IMR-90 (cell line): Measurements from ENCODE around the gene DDX24. TPM values are rescaled to one million over a fixed set of nuclear protein-coding genes. Genes with fewer than 3 reads are reported as not detected.

ENCODE experiments used
- ATAC-seq: fragments of 200-7000 bp; cut with Tn5 transposase; 2 replicates; pipeline ENCODE4 v1.9.1; 2020; ENCODE audit warnings: low read depth, mild to moderate bottlenecking, moderate library complexity
- BruUV-seq: library from RNA; stranded (reverse); fragments of 400-500 nt; replicated peaks from 2 replicates; lab custom pipeline; 2021; lab: Mats Ljungman, UMichigan
- CTCF ChIA-PET: fragments of 300-600 bp; formaldehyde crosslinking; extraction: SDS; loops from one replicate; lab custom pipeline; 2021; ENCODE audit warnings: antibody characterized with exemption; lab: Yijun Ruan, JAX
- POLR2A ChIA-PET: fragments of 300-600 bp; sonication (Branson Sonifier 250); formaldehyde crosslinking; loops from one replicate; lab custom pipeline; 2022; ENCODE audit warnings: antibody characterized with exemption; ENCODE audit not compliant: unreplicated experiment; lab: Charles Lee
- DNase-seq: peaks from one replicate; pipeline ENCODE4 v3.0.0; 2013
- H2AFZ ChIP-seq: replicated peaks from 2 replicates; pipeline ENCODE3; 2013; ENCODE audit warnings: low read length, mild to moderate bottlenecking; ENCODE audit not compliant: poor library complexity
- H2AK5ac ChIP-seq: 2 replicates; pipeline ENCODE4 v1.6.1; 2013; ENCODE audit warnings: low read depth, low read length, inconsistent platforms
- H2AK9ac ChIP-seq: replicated peaks from 2 replicates; pipeline ENCODE3; 2013; ENCODE audit warnings: mild to moderate bottlenecking, low read depth, low read length, moderate library complexity; ENCODE audit not compliant: poor library complexity
- H2BK120ac ChIP-seq: 2 replicates; pipeline ENCODE4 v1.6.1; 2013; ENCODE audit warnings: low read depth, low read length, inconsistent platforms
- H2BK15ac ChIP-seq: 3 replicates; pipeline ENCODE4 v1.6.1; 2013; ENCODE audit warnings: low read depth, low read length, inconsistent platforms
- H2BK20ac ChIP-seq: 2 replicates; pipeline ENCODE4 v1.6.1; 2013; ENCODE audit warnings: low read depth, mild to moderate bottlenecking, inconsistent platforms, low read length, moderate library complexity
- H2BK5ac ChIP-seq: 2 replicates; pipeline ENCODE4 v1.6.1; 2013; ENCODE audit warnings: mild to moderate bottlenecking, low read depth, low read length, inconsistent platforms; ENCODE audit not compliant: poor library complexity, severe bottlenecking
- H3K14ac ChIP-seq: replicated peaks from 2 replicates; pipeline ENCODE4 v1.6.1; 2013; ENCODE audit warnings: low read depth, low read length, inconsistent platforms
- H3K18ac ChIP-seq: 2 replicates; pipeline ENCODE4 v1.6.1; 2013; ENCODE audit warnings: low read depth, low read length, control low read depth
- H3K23ac ChIP-seq: 2 replicates; pipeline ENCODE4 v1.6.1; 2013; ENCODE audit warnings: low read depth, low read length, inconsistent platforms
- H3K27ac ChIP-seq: 2 replicates; pipeline ENCODE4 v1.5.1; 2013; ENCODE audit warnings: mild to moderate bottlenecking, control low read depth, low read length; ENCODE audit not compliant: insufficient read depth
- H3K27me3 ChIP-seq: 2 replicates; pipeline ENCODE4 v1.6.1; 2013; ENCODE audit warnings: low read length; ENCODE audit not compliant: control insufficient read depth, insufficient read depth
- H3K36me3 ChIP-seq: 2 replicates; pipeline ENCODE4 v1.6.1; 2013; ENCODE audit warnings: low read length, mixed read lengths; ENCODE audit not compliant: control insufficient read depth, insufficient read depth
- H3K4ac ChIP-seq: 2 replicates; pipeline ENCODE4 v1.6.1; 2013; ENCODE audit warnings: low read depth, low read length, inconsistent platforms
- H3K4me1 ChIP-seq: 2 replicates; pipeline ENCODE4 v1.6.1; 2013; ENCODE audit warnings: low read length, mixed read lengths; ENCODE audit not compliant: control insufficient read depth, insufficient read depth
- H3K4me2 ChIP-seq: 2 replicates; pipeline ENCODE4 v1.6.1; 2013; ENCODE audit warnings: low read depth, mild to moderate bottlenecking, control low read depth, low read length, moderate library complexity
- H3K4me3 ChIP-seq: 2 replicates; pipeline ENCODE4 v1.5.1; 2013; ENCODE audit warnings: low read depth, mild to moderate bottlenecking, control low read depth, low read length, moderate library complexity; ENCODE audit not compliant: insufficient read depth
- H3K56ac ChIP-seq: 2 replicates; pipeline ENCODE4 v1.6.1; 2013; ENCODE audit warnings: low read length, inconsistent platforms; ENCODE audit not compliant: insufficient read depth; ENCODE audit errors: extremely low read depth
- H3K79me1 ChIP-seq, 2 experiments: 2 replicates each; pipeline ENCODE4 v1.6.1; 2013; ENCODE audit warnings: low read length in 2 of 2, inconsistent platforms in 1 of 2, low read depth in 1 of 2
- H3K9ac ChIP-seq: 2 replicates; pipeline ENCODE4 v1.6.1; 2013; ENCODE audit warnings: low read depth, low read length, control low read depth
- H3K9me1 ChIP-seq: 2 replicates; pipeline ENCODE4 v1.6.1; 2013; ENCODE audit warnings: low read length, inconsistent platforms; ENCODE audit not compliant: insufficient read depth
- H3K9me3 ChIP-seq: 2 replicates; pipeline ENCODE4 v1.6.1; 2013; ENCODE audit warnings: low read length; ENCODE audit not compliant: control insufficient read depth, insufficient read depth
- H4K20me1 ChIP-seq: 2 replicates; pipeline ENCODE4 v1.6.1; 2013; ENCODE audit warnings: low read length, inconsistent platforms; ENCODE audit not compliant: insufficient read depth
- H4K5ac ChIP-seq: 2 replicates; pipeline ENCODE4 v1.6.1; 2013; ENCODE audit warnings: mild to moderate bottlenecking, low read depth, low read length, control low read depth
- H4K8ac ChIP-seq, 2 experiments: 2 replicates each; pipeline ENCODE4 v1.6.1; 2013; ENCODE audit warnings: low read depth in 2 of 2, low read length in 2 of 2, control low read depth in 1 of 2, inconsistent platforms in 1 of 2
- H4K91ac ChIP-seq: 2 replicates; pipeline ENCODE4 v1.6.1; 2013; ENCODE audit warnings: low read depth, low read length, inconsistent platforms; ENCODE audit not compliant: insufficient read depth
- BHLHE40 ChIP-seq: fragments of 150-350 bp; IDR thresholded peaks from 2 replicates; pipeline ENCODE4 v1.6.1; 2016; ENCODE audit warnings: mild to moderate bottlenecking, low read depth, low read length
- CEBPB ChIP-seq: IDR thresholded peaks from 2 replicates; pipeline ENCODE4 v1.6.1; 2012; ENCODE audit warnings: low read depth, low read length, improper control_type of control experiment
- CHD1 ChIP-seq: IDR thresholded peaks from 2 replicates; pipeline ENCODE4 v1.6.1; 2012; ENCODE audit warnings: low read depth, low read length, improper control_type of control experiment
- FOS ChIP-seq: fragments of 150-350 bp; IDR thresholded peaks from 2 replicates; pipeline ENCODE4 v1.6.1; 2016; ENCODE audit warnings: low read depth, low read length
- MAFK ChIP-seq: IDR thresholded peaks from 2 replicates; pipeline ENCODE4 v1.6.1; 2012; ENCODE audit warnings: low read depth, low read length, improper control_type of control experiment
- MAZ ChIP-seq: IDR thresholded peaks from 2 replicates; pipeline ENCODE4 v1.6.1; 2012; ENCODE audit warnings: low read depth, mild to moderate bottlenecking, low read length, improper control_type of control experiment, moderate library complexity, borderline replicate concordance
- MXI1 ChIP-seq: IDR thresholded peaks from 2 replicates; pipeline ENCODE4 v1.6.1; 2012; ENCODE audit warnings: low read depth, mild to moderate bottlenecking, low read length, moderate library complexity, borderline replicate concordance
- NFE2L2 ChIP-seq: fragments of 150-350 bp; IDR thresholded peaks from 2 replicates; pipeline ENCODE4 v1.6.1; 2016; ENCODE audit warnings: low read depth, mild to moderate bottlenecking, low read length
- POLR2A ChIP-seq: IDR thresholded peaks from 2 replicates; pipeline ENCODE4 v1.6.1; 2012; ENCODE audit warnings: mild to moderate bottlenecking, low read depth, low read length
- RAD21 ChIP-seq: IDR thresholded peaks from 2 replicates; pipeline ENCODE4 v1.6.1; 2012; ENCODE audit warnings: low read length, improper control_type of control experiment
- RCOR1 ChIP-seq: IDR thresholded peaks from 2 replicates; pipeline ENCODE4 v1.6.1; 2012; ENCODE audit warnings: mild to moderate bottlenecking, low read length, improper control_type of control experiment; ENCODE audit not compliant: insufficient replicate concordance
- RFX5 ChIP-seq: IDR thresholded peaks from 2 replicates; pipeline ENCODE4 v1.8.0; 2012; ENCODE audit warnings: low read depth, mild to moderate bottlenecking, low read length, moderate library complexity
- SMC3 ChIP-seq: fragments of 150-350 bp; IDR thresholded peaks from 2 replicates; pipeline ENCODE4 v1.6.1; 2016; ENCODE audit warnings: low read depth, mild to moderate bottlenecking, antibody characterized with exemption, low read length, moderate library complexity
- WGBS, 2 experiments: methylation state at CpG; one replicate each; pipeline versions ENCODE4 v1.1.5 to v1.1.7; 2013; ENCODE audit warnings: missing lambda C conversion rate in 2 of 2; ENCODE audit not compliant: insufficient read length in 1 of 2; ENCODE audit errors: extremely low coverage in 2 of 2; 5-methylcytosine and 5-hydroxymethylcytosine counted together
- dilution Hi-C: fragments of 300-500 bp; cut with HindIII; formaldehyde crosslinking; loops from one replicate; pipeline ENCODE4 v1.14.3; 2018; ENCODE audit warnings: low sequenced_read_pairs; ENCODE audit not compliant: unreplicated experiment
- in situ Hi-C: fragments of 300-500 bp; cut with MboI; formaldehyde crosslinking; loops from 3 replicates; pipeline ENCODE4 v1.14.3; 2019; ENCODE audit warnings: low sequenced_read_pairs, inconsistent platforms, mixed read lengths
- intact Hi-C: fragments of 100-400 bp; cut with micrococcal nuclease; formaldehyde crosslinking; loops from 2 replicates; pipeline ENCODE4 v1.10.0; 2022
- polyA plus RNA-seq, 3 experiments: library from polyadenylated mRNA; depleted of rRNA; stranded (reverse); fragments of >200 nt; gene quantifications; 2 replicates each; pipeline ENCODE4 v1.2.3, GENCODE V29; 2012; ENCODE audit warnings: low replicate concordance in 1 of 3
- total RNA-seq: library from RNA; depleted of rRNA; stranded (reverse); fragments of >200 nt; gene quantifications from 2 replicates; pipeline ENCODE4 v1.2.3, GENCODE V29; 2012
- TF ChIP-seq, protein P1 (sequence below): fragments of 150-350 bp; IDR thresholded peaks from 2 replicates; pipeline ENCODE4 v1.6.1; 2017; ENCODE audit warnings: mild to moderate bottlenecking, antibody characterized with exemption, low read length, low read depth
- TF ChIP-seq, protein P2 (sequence below): conservative IDR thresholded peaks from 2 replicates; pipeline ENCODE4 v1.5.1; 2012; ENCODE audit warnings: mild to moderate bottlenecking, low read depth, low read length, improper control_type of control experiment

DDX24 gene
- total and polyA plus RNA-seq, 2 of the 4 experiments (the other 2 are of a cell fraction), result 134 to 155 TPM

DNA sequence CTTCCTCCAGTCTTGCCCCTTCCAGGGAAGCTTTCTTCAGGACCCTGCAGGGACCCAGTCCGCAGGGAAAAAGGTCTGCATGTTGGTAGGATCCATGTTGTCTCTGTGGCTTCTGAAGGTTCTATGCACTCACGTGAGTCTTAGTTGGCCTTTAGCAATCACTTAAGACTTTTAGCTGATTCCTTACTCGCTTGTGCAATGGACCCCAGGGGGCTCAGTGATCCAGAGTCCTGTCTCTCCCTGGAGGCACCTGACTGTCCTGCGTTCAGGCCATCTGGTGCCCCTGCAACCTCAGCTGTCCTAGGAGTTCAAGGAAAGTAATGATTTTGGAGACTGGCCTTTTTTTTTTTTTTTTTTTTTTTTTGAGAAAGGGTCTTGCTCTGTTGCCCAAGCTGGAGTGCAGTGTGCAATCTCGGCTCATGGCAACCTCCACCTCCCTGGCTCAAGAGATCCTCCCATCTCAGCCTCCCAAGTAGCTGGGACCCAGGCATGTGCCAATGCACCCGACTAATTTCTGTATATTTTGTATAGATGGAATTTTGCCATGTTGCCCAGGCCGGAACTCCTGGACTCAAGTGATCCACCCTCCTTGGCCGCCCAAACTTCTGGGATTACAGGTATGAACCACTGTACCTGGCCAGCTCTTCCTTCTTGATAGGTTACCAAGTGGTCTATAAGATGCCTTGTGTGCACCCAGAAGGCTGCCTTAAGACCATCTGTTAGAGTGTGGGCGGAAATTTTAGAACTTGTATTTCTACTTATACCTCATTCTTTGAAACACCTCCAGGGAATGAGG lies 43.8 kb upstream of the DDX24 start (continued):
- no peak for TF ChIP-seq MXI1

DNA sequence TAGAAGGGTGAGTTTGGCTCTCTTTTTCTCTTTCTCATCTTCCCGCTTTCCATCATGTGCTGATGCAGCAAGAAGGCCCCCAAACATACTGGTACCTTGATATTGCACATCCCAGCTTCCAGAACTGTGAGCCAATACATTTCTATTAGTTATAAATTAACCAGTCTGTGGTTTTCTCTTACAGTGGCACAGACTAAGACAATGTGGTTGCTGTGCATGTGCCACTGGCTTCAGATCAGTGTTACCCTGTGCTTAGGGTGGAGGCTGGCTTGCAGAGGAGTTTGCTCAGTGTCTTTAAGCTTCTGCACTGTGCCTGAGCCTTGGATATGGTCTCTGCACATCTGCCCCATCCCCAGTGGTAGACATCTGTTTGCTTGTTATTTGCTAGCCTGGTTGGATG lies 42.9 kb upstream of the DDX24 start:
- H3K23ac ChIP-seq, result no peak overlapping the region
- no CpG with 5 or more reads among the region's 1 CpG for WGBS, 2 experiments
- no peak overlapping the region for H3K4ac ChIP-seq
- in situ Hi-C loops, result no loop called here
- no peak overlapping the region for H3K9ac ChIP-seq
- no peak overlapping the region for H4K91ac ChIP-seq
- H2AK9ac ChIP-seq, result no peak overlapping the region
- no peak overlapping the region for H2BK15ac ChIP-seq
- H3K4me3 ChIP-seq, result no peak overlapping the region
- no peak overlapping the region for H3K56ac ChIP-seq
- no TSS peak for BruUV-seq
- H3K27ac ChIP-seq, result no peak overlapping the region
- dilution Hi-C loops, result no loop called here
- no peak overlapping the region for H2BK20ac ChIP-seq
- no peak overlapping the region for H2AFZ ChIP-seq
- POLR2A ChIA-PET, result no interaction called here
- H2AK5ac ChIP-seq, result no peak overlapping the region
- no peaks in the 10 kb centered on the region for H3K27me3 ChIP-seq
- peaks cover 18% of the 10 kb centered on the region for H3K4me1 ChIP-seq
- no peak overlapping the region for H4K5ac ChIP-seq
- peaks cover 12% of the 10 kb centered on the region for H3K36me3 ChIP-seq
- no peak for ATAC-seq
- H4K8ac ChIP-seq, result no peak overlapping the region
- no peak overlapping the region for H2BK120ac ChIP-seq
- no peak overlapping the region for H3K4me2 ChIP-seq
- no peak overlapping the region for H2BK5ac ChIP-seq
- DNase-seq, result no peak
- 0 out of 2 replicates have a peak, but pooled peaks cover 2% of the 10 kb centered on the region for H4K20me1 ChIP-seq
- H3K9me3 ChIP-seq, result peaks cover 3% of the 10 kb centered on the region
- intact Hi-C loops, result no loop called here
- peaks cover 10% of the 10 kb centered on the region; the same call in 1 of the 2 replicates for H3K9me1 ChIP-seq
- no peak overlapping the region for H3K14ac ChIP-seq
- H3K79me1 ChIP-seq, result peaks cover 0 to 9% of the 10 kb centered on the region in 2 experiments; a peak in 1 of 4 replicates
- H3K18ac ChIP-seq, result no peak overlapping the region
- CTCF ChIA-PET, result interaction anchor here (1.7 kb wide), 1 partner anchor 13 kb away, joined by 5 read pairs; no protein-coding TSS in a partner anchor
- TF ChIP-seq BHLHE40 (no peak), POLR2A (no peak), MAZ (no peak), RAD21 (no peak), FOS (no peak), CHD1 (no peak), SMC3 (no peak), MXI1 (no peak), RFX5 (no peak), RCOR1 (no peak), NFE2L2 (no peak), CEBPB (no peak), MAFK (no peak)
- TF ChIP-seq, protein P1, sequence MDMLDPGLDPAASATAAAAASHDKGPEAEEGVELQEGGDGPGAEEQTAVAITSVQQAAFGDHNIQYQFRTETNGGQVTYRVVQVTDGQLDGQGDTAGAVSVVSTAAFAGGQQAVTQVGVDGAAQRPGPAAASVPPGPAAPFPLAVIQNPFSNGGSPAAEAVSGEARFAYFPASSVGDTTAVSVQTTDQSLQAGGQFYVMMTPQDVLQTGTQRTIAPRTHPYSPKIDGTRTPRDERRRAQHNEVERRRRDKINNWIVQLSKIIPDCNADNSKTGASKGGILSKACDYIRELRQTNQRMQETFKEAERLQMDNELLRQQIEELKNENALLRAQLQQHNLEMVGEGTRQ, result no peak
- TF ChIP-seq, protein P2, sequence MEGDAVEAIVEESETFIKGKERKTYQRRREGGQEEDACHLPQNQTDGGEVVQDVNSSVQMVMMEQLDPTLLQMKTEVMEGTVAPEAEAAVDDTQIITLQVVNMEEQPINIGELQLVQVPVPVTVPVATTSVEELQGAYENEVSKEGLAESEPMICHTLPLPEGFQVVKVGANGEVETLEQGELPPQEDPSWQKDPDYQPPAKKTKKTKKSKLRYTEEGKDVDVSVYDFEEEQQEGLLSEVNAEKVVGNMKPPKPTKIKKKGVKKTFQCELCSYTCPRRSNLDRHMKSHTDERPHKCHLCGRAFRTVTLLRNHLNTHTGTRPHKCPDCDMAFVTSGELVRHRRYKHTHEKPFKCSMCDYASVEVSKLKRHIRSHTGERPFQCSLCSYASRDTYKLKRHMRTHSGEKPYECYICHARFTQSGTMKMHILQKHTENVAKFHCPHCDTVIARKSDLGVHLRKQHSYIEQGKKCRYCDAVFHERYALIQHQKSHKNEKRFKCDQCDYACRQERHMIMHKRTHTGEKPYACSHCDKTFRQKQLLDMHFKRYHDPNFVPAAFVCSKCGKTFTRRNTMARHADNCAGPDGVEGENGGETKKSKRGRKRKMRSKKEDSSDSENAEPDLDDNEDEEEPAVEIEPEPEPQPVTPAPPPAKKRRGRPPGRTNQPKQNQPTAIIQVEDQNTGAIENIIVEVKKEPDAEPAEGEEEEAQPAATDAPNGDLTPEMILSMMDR, result no peak
